SK-N-MC (cell line): Measurements from ENCODE around the gene WDR90.

Experiments used
- DNase-seq: peaks from one replicate; pipeline ENCODE4 v3.0.0-alpha.2; 2011; ENCODE audit warnings: low read depth, low spot score
- H3K27ac ChIP-seq: fragments of 200-600 bp; sonication (generic); 2 replicates; pipeline ENCODE4 v1.5.1; 2016; ENCODE audit warnings: mixed run types
- H3K36me3 ChIP-seq: fragments of 200-600 bp; sonication (generic); 2 replicates; pipeline ENCODE4 v1.6.1; 2017; ENCODE audit warnings: antibody characterized with exemption, low read length, mixed read lengths; ENCODE audit not compliant: insufficient read depth
- H3K4me3 ChIP-seq: fragments of 200-600 bp; sonication (generic); 2 replicates; pipeline ENCODE4 v1.5.1; 2016
- H3K9ac ChIP-seq: fragments of 200-600 bp; sonication (generic); 2 replicates; pipeline ENCODE4 v1.8.0; 2017; ENCODE audit warnings: mixed run types, mixed read lengths; ENCODE audit not compliant: insufficient read length
- H3K9me3 ChIP-seq: fragments of 200-600 bp; sonication (generic); 2 replicates; pipeline ENCODE4 v1.6.1; 2017; ENCODE audit warnings: low read depth, mild to moderate bottlenecking, antibody characterized with exemption, low read length, moderate library complexity, mixed read lengths
- EZH2 ChIP-seq: fragments of 200-600 bp; sonication (generic); IDR thresholded peaks from one replicate; pipeline ENCODE4 v1.6.1; 2017; ENCODE audit warnings: antibody characterized with exemption
- FOXP2 ChIP-seq: optimal IDR thresholded peaks from 2 replicates; pipeline ENCODE3; 2011; ENCODE audit warnings: mild to moderate bottlenecking, moderate library complexity; ENCODE audit not compliant: insufficient read depth; ENCODE audit errors: extremely low read length, control extremely low read depth
- POLR2AphosphoS5 ChIP-seq: IDR thresholded peaks from 2 replicates; pipeline ENCODE4 v1.6.1; 2012; ENCODE audit warnings: mild to moderate bottlenecking, low read depth, low read length, borderline replicate concordance

WDR90 gene

GRCh38 chr16:630249-630814 is 18.8 kb upstream of the WDR90 start:
- no peak overlapping the region for H3K9ac ChIP-seq
- H3K9me3 ChIP-seq = no peaks in the 10 kb centered on the region
- no peak overlapping the region for H3K27ac ChIP-seq
- no peak for DNase-seq
- no peak for TF ChIP-seq FOXP2
- TF ChIP-seq EZH2 = no peak
- TF ChIP-seq POLR2AphosphoS5 = no peak
- no peaks in the 10 kb centered on the region for H3K36me3 ChIP-seq
- H3K4me3 ChIP-seq = no peak overlapping the region

DNA sequence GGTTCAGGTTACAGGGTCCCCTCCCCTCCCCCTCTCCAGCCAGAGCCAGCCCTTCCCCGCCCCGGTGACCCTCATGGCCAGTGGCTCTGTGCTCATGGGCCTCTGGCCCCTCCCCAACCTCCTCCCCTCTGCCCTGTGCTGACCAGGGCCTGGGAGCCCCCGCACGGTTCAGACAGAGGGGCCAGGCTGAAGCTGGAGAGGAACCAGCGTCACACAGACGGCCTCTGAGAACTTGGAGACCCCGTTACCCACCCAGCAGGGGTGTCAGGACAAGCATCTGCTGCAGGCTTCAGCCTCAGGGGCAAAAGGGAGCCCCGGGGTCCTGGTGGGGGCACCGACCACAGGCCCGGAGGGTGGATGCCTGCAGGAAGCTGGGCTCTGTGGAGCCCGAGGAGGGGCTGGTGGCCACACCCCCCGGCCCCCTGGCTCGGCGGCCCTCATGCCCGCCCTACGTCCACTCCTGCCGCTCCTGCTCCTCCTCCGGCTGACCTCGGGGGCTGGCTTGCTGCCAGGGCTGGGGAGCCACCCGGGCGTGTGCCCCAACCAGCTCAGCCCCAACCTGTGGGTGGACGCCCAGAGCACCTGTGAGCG is 18.3 kb upstream of the WDR90 start, which contains the start of gene WFIKKN1:
Gene WFIKKN1, plus strand, starts transcription at position 171 of the 591 bp plus-strand sequence. Its CDS starts 269 bp downstream, at position 440.
- no peaks in the 10 kb centered on the region for H3K36me3 ChIP-seq
- no peaks in the 10 kb centered on the region for H3K9me3 ChIP-seq
- H3K4me3 ChIP-seq = no peak within 1 kb of the TSS
- DNase-seq = no peak
- H3K27ac ChIP-seq = no peak within 1 kb of the TSS
- TF ChIP-seq POLR2AphosphoS5 = no peak
- TF ChIP-seq FOXP2 = no peak
- no peak for TF ChIP-seq EZH2
- H3K9ac ChIP-seq = no peak within 1 kb of the TSS

DNA sequence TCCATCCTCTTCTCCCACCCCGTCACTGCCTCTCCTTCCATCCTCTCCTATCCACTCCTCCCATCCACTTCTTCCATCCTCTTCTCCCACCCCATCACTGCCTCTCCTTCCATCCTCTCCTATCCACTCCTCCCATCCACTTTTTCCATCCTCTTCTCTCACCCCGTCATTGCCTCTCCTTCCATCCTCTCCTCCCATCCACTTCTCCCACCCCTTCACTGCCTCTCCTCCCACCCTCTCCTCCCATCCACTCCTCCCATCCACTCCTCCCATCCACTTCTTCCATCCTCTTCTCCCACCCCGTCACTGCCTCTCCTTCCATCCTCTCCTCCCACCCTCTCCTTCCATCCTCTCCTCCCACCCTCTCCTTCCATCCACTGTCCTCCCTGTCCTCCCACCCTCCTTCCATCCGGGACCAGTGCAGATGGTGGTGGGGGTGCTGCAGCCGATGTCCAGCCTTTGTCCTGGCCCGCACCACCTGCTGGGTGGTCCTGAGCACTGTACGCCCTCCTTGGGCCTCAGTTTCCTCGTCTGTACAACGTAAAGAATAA is 17.3 kb upstream of the WDR90 start:
- H3K9ac ChIP-seq = no peak overlapping the region

DNA sequence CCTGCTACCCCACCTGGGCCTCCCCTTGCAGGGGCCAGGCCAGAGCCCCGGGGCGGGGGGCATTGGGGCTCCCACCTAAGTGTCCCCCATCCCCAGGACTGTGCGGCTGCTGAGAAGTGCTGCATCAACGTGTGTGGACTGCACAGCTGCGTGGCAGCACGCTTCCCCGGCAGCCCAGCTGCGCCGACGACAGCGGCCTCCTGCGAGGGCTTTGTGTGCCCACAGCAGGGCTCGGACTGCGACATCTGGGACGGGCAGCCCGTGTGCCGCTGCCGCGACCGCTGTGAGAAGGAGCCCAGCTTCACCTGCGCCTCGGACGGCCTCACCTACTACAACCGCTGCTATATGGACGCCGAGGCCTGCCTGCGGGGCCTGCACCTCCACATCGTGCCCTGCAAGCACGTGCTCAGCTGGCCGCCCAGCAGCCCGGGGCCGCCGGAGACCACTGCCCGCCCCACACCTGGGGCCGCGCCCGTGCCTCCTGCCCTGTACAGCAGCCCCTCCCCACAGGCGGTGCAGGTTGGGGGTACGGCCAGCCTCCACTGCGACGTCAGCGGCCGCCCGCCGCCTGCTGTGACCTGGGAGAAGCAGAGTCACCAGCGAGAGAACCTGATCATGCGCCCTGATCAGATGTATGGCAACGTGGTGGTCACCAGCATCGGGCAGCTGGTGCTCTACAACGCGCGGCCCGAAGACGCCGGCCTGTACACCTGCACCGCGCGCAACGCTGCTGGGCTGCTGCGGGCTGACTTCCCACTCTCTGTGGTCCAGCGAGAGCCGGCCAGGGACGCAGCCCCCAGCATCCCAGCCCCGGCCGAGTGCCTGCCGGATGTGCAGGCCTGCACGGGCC is 16.5 kb upstream of the WDR90 start:
- no peak overlapping the region for H3K27ac ChIP-seq
- H3K36me3 ChIP-seq = no peaks in the 10 kb centered on the region
- TF ChIP-seq FOXP2 (no peak), POLR2AphosphoS5 (no peak), EZH2 (no peak)
- H3K4me3 ChIP-seq = no peak overlapping the region
- DNase-seq = no peak
- H3K9ac ChIP-seq = no peak overlapping the region
- no peaks in the 10 kb centered on the region for H3K9me3 ChIP-seq

More for the DNA sequence above, 17.3 kb upstream of the WDR90 start:
- Histone ChIP-seq H3K36me3 (no peaks in the 10 kb centered on the region), H3K9me3 (no peaks in the 10 kb centered on the region), H3K4me3 (no peak overlapping the region), H3K27ac (no peak overlapping the region)
- DNase-seq = no peak
- TF ChIP-seq FOXP2 (no peak), EZH2 (no peak), POLR2AphosphoS5 (no peak)

DNA sequence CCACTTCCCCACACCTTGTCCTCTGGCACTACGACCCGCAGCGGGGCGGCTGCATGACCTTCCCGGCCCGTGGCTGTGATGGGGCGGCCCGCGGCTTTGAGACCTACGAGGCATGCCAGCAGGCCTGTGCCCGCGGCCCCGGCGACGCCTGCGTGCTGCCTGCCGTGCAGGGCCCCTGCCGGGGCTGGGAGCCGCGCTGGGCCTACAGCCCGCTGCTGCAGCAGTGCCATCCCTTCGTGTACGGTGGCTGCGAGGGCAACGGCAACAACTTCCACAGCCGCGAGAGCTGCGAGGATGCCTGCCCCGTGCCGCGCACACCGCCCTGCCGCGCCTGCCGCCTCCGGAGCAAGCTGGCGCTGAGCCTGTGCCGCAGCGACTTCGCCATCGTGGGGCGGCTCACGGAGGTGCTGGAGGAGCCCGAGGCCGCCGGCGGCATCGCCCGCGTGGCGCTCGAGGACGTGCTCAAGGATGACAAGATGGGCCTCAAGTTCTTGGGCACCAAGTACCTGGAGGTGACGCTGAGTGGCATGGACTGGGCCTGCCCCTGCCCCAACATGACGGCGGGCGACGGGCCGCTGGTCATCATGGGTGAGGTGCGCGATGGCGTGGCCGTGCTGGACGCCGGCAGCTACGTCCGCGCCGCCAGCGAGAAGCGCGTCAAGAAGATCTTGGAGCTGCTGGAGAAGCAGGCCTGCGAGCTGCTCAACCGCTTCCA is 15.7 kb upstream of the WDR90 start:
- Histone ChIP-seq H3K36me3 (no peaks in the 10 kb centered on the region), H3K27ac (no peak overlapping the region), H3K9ac (no peak overlapping the region), H3K9me3 (no peaks in the 10 kb centered on the region), H3K4me3 (no peak overlapping the region)
- no peak for TF ChIP-seq FOXP2
- TF ChIP-seq POLR2AphosphoS5 = no peak
- no peak for TF ChIP-seq EZH2
- DNase-seq = no peak

GRCh38 chr16:634051-634670 is 15.0 kb upstream of the WDR90 start:
- no peak for DNase-seq
- TF ChIP-seq FOXP2 (no peak), EZH2 (no peak), POLR2AphosphoS5 (no peak; the same call in 1 of the 2 replicates)
- Histone ChIP-seq H3K9me3 (no peaks in the 10 kb centered on the region), H3K36me3 (no peaks in the 10 kb centered on the region), H3K4me3 (no peak overlapping the region), H3K27ac (no peak overlapping the region), H3K9ac (no peak overlapping the region)

- TF ChIP-seq POLR2AphosphoS5 = no peak
- no peak for TF ChIP-seq EZH2
- no peak for TF ChIP-seq FOXP2
- Histone ChIP-seq H3K9ac (no peak overlapping the region), H3K4me3 (peak overlapping the region; percentile 99), H3K27ac (no peak overlapping the region), H3K36me3 (no peaks in the 10 kb centered on the region), H3K9me3 (no peaks in the 10 kb centered on the region)
- DNase-seq = no peak
These were observed 14.2 kb upstream of the WDR90 start for GRCh38 chr16:634996-635395.
